Measurements from ENCODE around the gene CFAP141.

DNA sequence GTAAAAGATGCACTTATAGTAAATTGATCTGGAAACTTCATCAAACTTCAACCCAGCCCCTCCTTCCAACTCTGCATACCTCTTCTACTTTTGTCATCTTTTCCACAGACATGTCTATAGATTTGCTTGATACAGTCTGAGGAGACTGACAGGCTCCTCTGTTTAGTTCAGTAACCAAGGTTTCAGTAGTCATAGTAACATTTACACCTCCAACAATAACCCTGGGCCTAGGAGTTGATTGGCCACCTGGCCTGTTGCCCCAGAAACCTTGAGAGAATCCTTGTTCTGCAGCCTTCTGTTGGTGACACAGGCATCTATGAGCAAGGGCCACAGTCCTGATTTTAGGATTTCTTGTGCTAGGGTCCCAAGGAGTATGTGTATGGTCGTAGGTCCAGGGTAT lies at the start of gene CFAP141:
- TF ChIP-seq, protein P1, sequence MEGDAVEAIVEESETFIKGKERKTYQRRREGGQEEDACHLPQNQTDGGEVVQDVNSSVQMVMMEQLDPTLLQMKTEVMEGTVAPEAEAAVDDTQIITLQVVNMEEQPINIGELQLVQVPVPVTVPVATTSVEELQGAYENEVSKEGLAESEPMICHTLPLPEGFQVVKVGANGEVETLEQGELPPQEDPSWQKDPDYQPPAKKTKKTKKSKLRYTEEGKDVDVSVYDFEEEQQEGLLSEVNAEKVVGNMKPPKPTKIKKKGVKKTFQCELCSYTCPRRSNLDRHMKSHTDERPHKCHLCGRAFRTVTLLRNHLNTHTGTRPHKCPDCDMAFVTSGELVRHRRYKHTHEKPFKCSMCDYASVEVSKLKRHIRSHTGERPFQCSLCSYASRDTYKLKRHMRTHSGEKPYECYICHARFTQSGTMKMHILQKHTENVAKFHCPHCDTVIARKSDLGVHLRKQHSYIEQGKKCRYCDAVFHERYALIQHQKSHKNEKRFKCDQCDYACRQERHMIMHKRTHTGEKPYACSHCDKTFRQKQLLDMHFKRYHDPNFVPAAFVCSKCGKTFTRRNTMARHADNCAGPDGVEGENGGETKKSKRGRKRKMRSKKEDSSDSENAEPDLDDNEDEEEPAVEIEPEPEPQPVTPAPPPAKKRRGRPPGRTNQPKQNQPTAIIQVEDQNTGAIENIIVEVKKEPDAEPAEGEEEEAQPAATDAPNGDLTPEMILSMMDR (IDR thresholded peaks at IDR 0.05), result no peak
- no peak for TF ChIP-seq EP300 (IDR thresholded peaks at IDR 0.05)
- no peak for TF ChIP-seq POLR2A (IDR thresholded peaks at IDR 0.05)
